Measurements from ENCODE around the gene TTYH2.
"Not testable (repeated sequence)": the region's sequence is repeated elsewhere in the genome, so short reads cannot be mapped to it uniquely, and the experiment has no call there.

TTYH2 gene

GRCh38 chr17:74183411-74183810, 30.0 kb upstream of the TTYH2 start:
- DNase-seq (ENCODE audit: low read depth in 1 of 2, low spot score in 1 of 2), result no peak

DNA sequence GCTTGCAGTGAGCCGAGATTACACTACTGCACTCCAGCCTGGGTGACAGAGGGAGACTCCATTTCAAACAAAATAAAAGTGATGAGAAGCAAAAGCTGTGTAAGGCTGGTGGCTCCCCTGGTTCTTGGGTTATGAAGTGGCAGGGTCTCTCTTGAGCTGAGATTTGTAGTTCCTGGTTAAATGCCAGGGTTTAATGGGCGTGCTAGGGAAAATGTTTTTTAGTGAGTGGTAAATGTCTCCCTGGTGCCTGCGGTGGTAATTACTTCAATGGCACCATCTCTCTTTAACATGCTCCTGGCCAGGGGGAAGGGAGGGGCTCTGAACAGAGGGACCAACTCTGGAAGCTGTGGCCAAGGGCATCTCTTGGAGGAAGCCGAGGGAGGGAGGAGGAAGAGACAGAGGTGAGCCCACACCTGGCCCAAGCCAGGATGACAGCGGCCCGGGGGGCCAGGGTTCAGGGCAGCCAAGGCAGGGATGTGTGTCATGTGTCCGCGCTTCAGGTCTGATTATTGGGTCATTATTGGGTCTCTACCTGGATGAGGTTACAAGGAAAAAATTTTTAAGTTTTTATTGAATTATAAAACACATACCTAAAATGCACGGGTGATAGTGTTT, 27.7 kb upstream of the TTYH2 start:
- DNase-seq (ENCODE audit: low read depth in 1 of 2, low spot score in 1 of 2), result no peak
- no peak for TF ChIP-seq JUND (IDR thresholded peaks at IDR 0.05; ENCODE audit: low read depth)
- in situ Hi-C loops (cut with HindIII; ENCODE audit: low pct_unique_long_range_greater_than_20kb, low sequenced_read_pairs), result no loop called here

More at GRCh38 chr17:74183411-74183810, 30.0 kb upstream of the TTYH2 start:
- no peak for TF ChIP-seq JUND (IDR thresholded peaks at IDR 0.05; ENCODE audit: low read depth)
- in situ Hi-C loops (cut with HindIII; ENCODE audit: low pct_unique_long_range_greater_than_20kb, low sequenced_read_pairs), result no loop called here

- TF ChIP-seq JUND (IDR thresholded peaks at IDR 0.05; ENCODE audit: low read depth), result no peak
- in situ Hi-C loops (cut with HindIII; ENCODE audit: low pct_unique_long_range_greater_than_20kb, low sequenced_read_pairs), result no loop called here
- no peak for DNase-seq (ENCODE audit: low read depth in 1 of 2, low spot score in 1 of 2)
Measured at GRCh38 chr17:74186498-74186897, 26.9 kb upstream of the TTYH2 start.

GRCh38 chr17:74187761-74188160, 25.6 kb upstream of the TTYH2 start:
- in situ Hi-C loops (cut with HindIII; ENCODE audit: low pct_unique_long_range_greater_than_20kb, low sequenced_read_pairs), result no loop called here
- no peak for DNase-seq (ENCODE audit: low read depth in 1 of 2, low spot score in 1 of 2)
- no peak for TF ChIP-seq JUND (IDR thresholded peaks at IDR 0.05; ENCODE audit: low read depth)

GRCh38 chr17:74188687-74189086, 24.7 kb upstream of the TTYH2 start:
- in situ Hi-C loops (cut with HindIII; ENCODE audit: low pct_unique_long_range_greater_than_20kb, low sequenced_read_pairs); DNase-seq (ENCODE audit: low read depth in 1 of 2, low spot score in 1 of 2): not testable (repeated sequence)

DNA sequence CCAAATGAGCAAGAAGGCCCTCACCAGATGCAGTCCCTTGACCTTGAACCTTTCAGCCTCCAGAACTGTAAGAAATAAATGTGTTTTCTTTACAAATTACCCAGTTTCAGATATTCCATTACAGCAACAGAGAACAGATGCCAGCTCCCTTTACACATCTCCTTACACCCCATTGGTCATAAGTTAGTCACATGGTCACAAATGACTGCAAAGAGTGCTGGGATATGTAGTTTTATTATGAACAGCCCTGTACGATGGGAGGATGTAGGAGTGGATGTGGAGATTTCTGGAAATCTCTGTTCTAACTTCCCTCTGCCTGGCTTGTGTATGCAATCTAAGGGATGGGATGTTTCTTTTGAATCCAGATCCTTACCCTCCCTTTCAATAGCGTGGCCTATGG, 23.2 kb upstream of the TTYH2 start:
- in situ Hi-C loops (cut with HindIII; ENCODE audit: low pct_unique_long_range_greater_than_20kb, low sequenced_read_pairs), result no loop called here
- DNase-seq (ENCODE audit: low read depth in 1 of 2, low spot score in 1 of 2), result peak; percentile 73 to 84
- TF ChIP-seq JUND (IDR thresholded peaks at IDR 0.05; ENCODE audit: low read depth), result no peak

DNA sequence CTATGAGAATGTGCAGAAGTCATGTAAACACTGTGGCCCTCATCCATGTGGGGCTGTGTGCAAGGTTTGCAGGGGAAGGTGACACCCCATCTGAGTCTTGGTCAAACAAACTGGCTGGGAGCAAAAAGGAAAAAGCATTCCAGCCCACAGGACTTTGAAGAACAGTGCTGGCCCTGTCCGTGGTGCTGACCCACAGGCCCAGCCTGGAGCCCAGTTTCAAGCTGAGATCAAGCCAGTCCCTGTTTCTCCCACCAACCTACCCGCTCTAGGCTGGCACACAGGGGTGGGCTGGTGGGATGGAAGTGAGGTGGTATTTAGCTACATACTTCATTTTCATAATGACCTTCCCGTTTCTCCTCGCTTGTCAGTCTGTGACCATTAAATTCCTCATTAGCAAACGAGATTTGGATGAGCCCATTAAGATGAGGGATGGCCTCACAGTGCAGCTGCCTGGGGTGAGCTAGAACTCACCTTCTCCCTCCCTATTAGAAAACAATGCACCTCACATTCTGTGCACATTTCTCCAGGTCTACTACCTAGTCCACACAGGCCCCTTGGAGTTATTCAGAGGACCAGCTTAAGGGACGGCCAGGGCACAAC, 22.5 kb upstream of the TTYH2 start:
- no peak for TF ChIP-seq JUND (IDR thresholded peaks at IDR 0.05; ENCODE audit: low read depth)
- in situ Hi-C loops (cut with HindIII; ENCODE audit: low pct_unique_long_range_greater_than_20kb, low sequenced_read_pairs), result no loop called here
- DNase-seq (ENCODE audit: low read depth in 1 of 2, low spot score in 1 of 2), result peak; percentile 59 to 67

DNA sequence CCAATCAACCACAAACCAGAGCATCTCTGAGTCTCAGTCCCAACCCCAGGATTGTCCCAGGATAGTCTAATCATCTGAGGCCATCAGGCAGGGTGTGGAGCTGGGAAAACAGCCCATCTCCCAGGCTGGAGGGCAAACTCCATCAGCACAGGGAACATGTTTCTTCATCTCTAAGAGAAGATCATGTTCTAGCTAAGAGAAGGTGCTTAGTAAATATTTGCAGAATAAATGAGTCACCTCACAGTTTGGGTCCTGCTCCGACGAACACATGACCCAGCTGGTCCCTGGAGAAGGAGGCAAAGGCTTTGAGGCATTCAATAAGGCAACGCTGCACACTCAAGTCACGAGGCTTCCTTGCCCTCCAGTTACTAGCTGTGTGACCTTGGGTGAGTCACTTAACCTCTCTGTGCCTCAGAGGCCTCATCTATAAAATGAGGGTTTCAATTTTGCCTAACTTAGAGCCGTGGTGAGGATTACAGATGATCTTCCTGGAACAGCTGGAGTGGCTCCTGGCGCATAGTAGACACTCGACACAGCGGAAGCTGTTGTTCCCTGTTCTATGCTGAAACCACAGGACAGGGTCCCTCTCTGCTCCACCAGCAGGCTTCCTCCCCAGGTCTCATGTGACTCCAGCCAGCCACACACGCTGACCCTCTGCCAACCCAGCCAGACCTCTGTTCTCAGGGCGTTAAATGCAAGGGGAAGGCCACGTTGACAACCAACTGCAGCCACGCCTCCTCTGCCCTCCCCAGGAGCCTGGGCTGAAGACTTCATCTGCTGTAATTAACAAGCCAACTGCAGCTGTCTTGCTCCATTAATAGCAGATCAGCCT, 20.2 kb upstream of the TTYH2 start:
- in situ Hi-C loops (cut with HindIII; ENCODE audit: low pct_unique_long_range_greater_than_20kb, low sequenced_read_pairs), result no loop called here
- no peak for TF ChIP-seq JUND (IDR thresholded peaks at IDR 0.05; ENCODE audit: low read depth)
- peak in 1 of 2 experiments; percentile 58 for DNase-seq (ENCODE audit: low read depth in 1 of 2, low spot score in 1 of 2)

- DNase-seq (ENCODE audit: low read depth in 1 of 2, low spot score in 1 of 2), result no peak
- in situ Hi-C loops (cut with HindIII; ENCODE audit: low pct_unique_long_range_greater_than_20kb, low sequenced_read_pairs), result no loop called here
- no peak for TF ChIP-seq JUND (IDR thresholded peaks at IDR 0.05; ENCODE audit: low read depth)
Measured at GRCh38 chr17:74194682-74195081, 18.7 kb upstream of the TTYH2 start.

DNA sequence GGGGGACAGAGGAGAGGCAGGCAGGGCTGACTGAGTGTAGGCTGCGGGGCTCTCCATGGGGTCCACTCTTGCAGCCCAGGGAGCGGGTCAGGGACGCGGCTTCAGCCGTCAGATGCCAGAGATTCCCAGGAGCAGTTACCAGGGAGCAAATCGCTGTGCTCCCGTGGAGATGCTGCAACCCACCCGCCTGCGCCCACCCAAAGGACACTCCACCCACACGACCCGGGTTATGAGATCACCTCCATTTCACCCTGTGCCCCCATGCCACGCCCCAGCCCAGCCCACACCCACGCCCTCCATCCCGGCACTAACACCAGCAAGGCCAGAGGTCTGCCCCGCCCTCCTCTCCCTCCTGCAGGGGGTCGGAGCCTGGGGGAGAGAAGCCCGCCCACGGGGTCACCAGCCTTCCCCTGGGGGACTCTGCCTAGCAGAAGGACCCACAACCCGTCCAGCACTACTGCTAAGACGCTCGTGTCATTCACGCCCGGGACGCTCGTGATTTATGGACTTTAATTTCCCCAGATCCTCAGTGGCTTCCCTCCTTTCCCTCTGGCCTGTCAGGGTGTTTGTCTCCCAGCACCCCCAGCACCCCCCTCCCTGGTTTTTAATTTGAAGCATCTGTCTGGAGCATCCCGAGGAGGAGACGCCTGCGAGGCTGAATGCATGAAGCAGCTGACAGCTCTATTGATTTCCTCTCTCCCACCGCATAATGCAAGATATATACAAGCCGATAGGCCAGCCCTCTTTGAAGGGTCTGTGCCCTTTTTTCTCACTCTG, 16.6 kb upstream of the TTYH2 start:
- in situ Hi-C loops (cut with HindIII; ENCODE audit: low pct_unique_long_range_greater_than_20kb, low sequenced_read_pairs), result no loop called here
- no peak for DNase-seq (ENCODE audit: low read depth in 1 of 2, low spot score in 1 of 2)
- TF ChIP-seq JUND (IDR thresholded peaks at IDR 0.05; ENCODE audit: low read depth), result no peak

- in situ Hi-C loops (cut with HindIII; ENCODE audit: low pct_unique_long_range_greater_than_20kb, low sequenced_read_pairs), result no loop called here
- DNase-seq (ENCODE audit: low read depth in 1 of 2, low spot score in 1 of 2), result no peak
Measured at GRCh38 chr17:74197801-74198200, 15.6 kb upstream of the TTYH2 start.

DNA sequence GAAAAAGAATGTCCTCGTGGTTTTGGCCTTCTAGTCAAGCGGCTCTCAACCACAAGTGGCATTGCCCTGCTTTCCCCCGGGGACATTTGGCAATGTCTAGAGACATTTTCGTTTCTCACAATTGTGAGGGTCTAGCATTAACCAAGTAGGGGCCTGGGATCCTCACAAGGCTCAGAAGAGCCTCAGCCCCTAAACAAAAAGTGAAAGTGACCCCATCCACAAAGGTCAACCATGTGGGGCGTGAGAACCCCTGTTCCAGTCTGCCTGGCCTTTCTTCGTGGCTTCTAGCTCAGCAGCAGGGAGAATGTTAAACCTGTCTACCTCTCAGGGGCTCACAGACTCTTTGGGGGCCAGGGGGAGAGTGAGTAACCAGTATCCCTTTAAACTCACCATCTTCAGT, 14.7 kb upstream of the TTYH2 start:
- in situ Hi-C loops (cut with HindIII; ENCODE audit: low pct_unique_long_range_greater_than_20kb, low sequenced_read_pairs), result no loop called here
- no peak for TF ChIP-seq JUND (IDR thresholded peaks at IDR 0.05; ENCODE audit: low read depth)
- no peak for DNase-seq (ENCODE audit: low read depth in 1 of 2, low spot score in 1 of 2)

More at GRCh38 chr17:74197801-74198200, 15.6 kb upstream of the TTYH2 start:
- TF ChIP-seq JUND (IDR thresholded peaks at IDR 0.05; ENCODE audit: low read depth), result no peak
